Measurements from ENCODE around the gene UBASH3A.

UBASH3A gene

GRCh38 chr21:42473498-42474042 is 69.9 kb downstream of the UBASH3A start:
- Histone ChIP-seq H3K4me2 (ENCODE audit: low read length) (no peak overlapping the region), H3K9ac (ENCODE audit: low read length) (no peak overlapping the region), H2BK5ac (ENCODE audit: low read depth, low read length, poor library complexity) (no peak overlapping the region), H3K9me3 (ENCODE audit: insufficient read depth, low read depth, low read length) (no peaks in the 10 kb centered on the region), H2AK5ac (ENCODE audit: low read length) (no peak overlapping the region), H2BK120ac (ENCODE audit: insufficient read depth, low read length, poor library complexity) (no peak overlapping the region), H3K36me3 (ENCODE audit: control insufficient read depth in 1 of 2, insufficient read depth in 2 of 2, low read length in 2 of 2) (no peaks in the 10 kb centered on the region), H3K79me2 (ENCODE audit: control insufficient read depth, insufficient read depth, low read length, poor library complexity) (no peaks in the 10 kb centered on the region), H3K4me1 (ENCODE audit: control insufficient read depth in 1 of 2, insufficient read depth in 2 of 2, low read length in 2 of 2) (peaks cover 9 to 10% of the 10 kb centered on the region in 2 experiments), H4K12ac (ENCODE audit: low read depth, low read length) (no peak overlapping the region), H2BK12ac (ENCODE audit: low read length) (no peak overlapping the region), H3K27ac (ENCODE audit: low read depth, low read length) (no peak overlapping the region), H2AFZ (ENCODE audit: insufficient read depth, low read length, poor library complexity) (no peak overlapping the region), H4K8ac (ENCODE audit: low read depth, low read length) (no peak overlapping the region), H3K27me3 (ENCODE audit: insufficient read depth, low read length) (no peaks in the 10 kb centered on the region), H3K18ac (ENCODE audit: low read length) (no peak overlapping the region), H3K4ac (ENCODE audit: low read depth, low read length) (no peak overlapping the region), H3K14ac (ENCODE audit: low read length) (no peak overlapping the region), H4K91ac (ENCODE audit: low read depth, low read length) (no peak overlapping the region), H3K23ac (ENCODE audit: low read length) (no peak overlapping the region), H3K79me1 (ENCODE audit: low read length) (no peaks in the 10 kb centered on the region), H3K4me3 (ENCODE audit: low read depth, low read length) (no peak overlapping the region)
- WGBS (ENCODE audit: extremely low coverage, insufficient coverage, insufficient read length), result no CpG with 5 or more reads among the region's 9 CpGs
- no peak for DNase-seq

- H3K18ac ChIP-seq (ENCODE audit: low read length), result no peak overlapping the region
- H4K12ac ChIP-seq (ENCODE audit: low read depth, low read length), result no peak overlapping the region
- no peak overlapping the region for H2BK5ac ChIP-seq (ENCODE audit: low read depth, low read length, poor library complexity)
- H3K9me3 ChIP-seq (ENCODE audit: insufficient read depth, low read depth, low read length), result no peaks in the 10 kb centered on the region
- no peak overlapping the region for H3K23ac ChIP-seq (ENCODE audit: low read length)
- WGBS (ENCODE audit: extremely low coverage, insufficient coverage, insufficient read length), result no CpG with 5 or more reads among the region's 14 CpGs
- H3K4ac ChIP-seq (ENCODE audit: low read depth, low read length), result no peak overlapping the region
- no peaks in the 10 kb centered on the region for H3K27me3 ChIP-seq (ENCODE audit: insufficient read depth, low read length)
- no peak overlapping the region for H3K27ac ChIP-seq (ENCODE audit: low read depth, low read length)
- H3K14ac ChIP-seq (ENCODE audit: low read length), result no peak overlapping the region
- no peak overlapping the region for H2BK120ac ChIP-seq (ENCODE audit: insufficient read depth, low read length, poor library complexity)
- H3K79me2 ChIP-seq (ENCODE audit: control insufficient read depth, insufficient read depth, low read length, poor library complexity), result no peaks in the 10 kb centered on the region
- no peak overlapping the region for H4K8ac ChIP-seq (ENCODE audit: low read depth, low read length)
- peak overlapping the region; percentile 24 for H2AFZ ChIP-seq (ENCODE audit: insufficient read depth, low read length, poor library complexity)
- H2AK5ac ChIP-seq (ENCODE audit: low read length), result no peak overlapping the region
- H3K9ac ChIP-seq (ENCODE audit: low read length), result no peak overlapping the region
- H3K4me1 ChIP-seq (ENCODE audit: control insufficient read depth in 1 of 2, insufficient read depth in 2 of 2, low read length in 2 of 2), result peaks cover 9 to 10% of the 10 kb centered on the region in 2 experiments
- no peaks in the 10 kb centered on the region for H3K79me1 ChIP-seq (ENCODE audit: low read length)
- no peak overlapping the region for H2BK12ac ChIP-seq (ENCODE audit: low read length)
- no peak overlapping the region for H3K4me3 ChIP-seq (ENCODE audit: low read depth, low read length)
- no peak overlapping the region for H4K91ac ChIP-seq (ENCODE audit: low read depth, low read length)
- no peak overlapping the region for H3K4me2 ChIP-seq (ENCODE audit: low read length)
- DNase-seq, result peak in 1 of 2 donors; percentile 41
- H3K36me3 ChIP-seq (ENCODE audit: control insufficient read depth in 1 of 2, insufficient read depth in 2 of 2, low read length in 2 of 2), result no peaks in the 10 kb centered on the region
These were observed 70.5 kb downstream of the UBASH3A start for GRCh38 chr21:42474043-42474831.

GRCh38 chr21:42475036-42475435 is 71.3 kb downstream of the UBASH3A start:
- H3K27ac ChIP-seq (ENCODE audit: low read depth, low read length), result no peak overlapping the region
- H3K4me3 ChIP-seq (ENCODE audit: low read depth, low read length), result no peak overlapping the region
- H3K79me2 ChIP-seq (ENCODE audit: control insufficient read depth, insufficient read depth, low read length, poor library complexity), result no peaks in the 10 kb centered on the region
- H2BK120ac ChIP-seq (ENCODE audit: insufficient read depth, low read length, poor library complexity), result no peak overlapping the region
- H3K4ac ChIP-seq (ENCODE audit: low read depth, low read length), result no peak overlapping the region
- no peaks in the 10 kb centered on the region for H3K36me3 ChIP-seq (ENCODE audit: control insufficient read depth in 1 of 2, insufficient read depth in 2 of 2, low read length in 2 of 2)
- H3K23ac ChIP-seq (ENCODE audit: low read length), result no peak overlapping the region
- H2AK5ac ChIP-seq (ENCODE audit: low read length), result no peak overlapping the region
- no peaks in the 10 kb centered on the region for H3K79me1 ChIP-seq (ENCODE audit: low read length)
- no peak overlapping the region for H2BK5ac ChIP-seq (ENCODE audit: low read depth, low read length, poor library complexity)
- H4K12ac ChIP-seq (ENCODE audit: low read depth, low read length), result no peak overlapping the region
- no peak overlapping the region for H3K14ac ChIP-seq (ENCODE audit: low read length)
- H4K8ac ChIP-seq (ENCODE audit: low read depth, low read length), result no peak overlapping the region
- no peak overlapping the region for H3K9ac ChIP-seq (ENCODE audit: low read length)
- no CpG with 5 or more reads among the region's 7 CpGs for WGBS (ENCODE audit: extremely low coverage, insufficient coverage, insufficient read length)
- H4K91ac ChIP-seq (ENCODE audit: low read depth, low read length), result no peak overlapping the region
- no peak for DNase-seq
- no peak overlapping the region for H2AFZ ChIP-seq (ENCODE audit: insufficient read depth, low read length, poor library complexity)
- no peak overlapping the region for H3K18ac ChIP-seq (ENCODE audit: low read length)
- no peaks in the 10 kb centered on the region for H3K27me3 ChIP-seq (ENCODE audit: insufficient read depth, low read length)
- H3K9me3 ChIP-seq (ENCODE audit: insufficient read depth, low read depth, low read length), result no peaks in the 10 kb centered on the region
- peaks cover 9 to 10% of the 10 kb centered on the region in 2 experiments for H3K4me1 ChIP-seq (ENCODE audit: control insufficient read depth in 1 of 2, insufficient read depth in 2 of 2, low read length in 2 of 2)
- no peak overlapping the region for H2BK12ac ChIP-seq (ENCODE audit: low read length)
- H3K4me2 ChIP-seq (ENCODE audit: low read length), result no peak overlapping the region

- Histone ChIP-seq H3K4ac (ENCODE audit: low read depth, low read length) (no peak overlapping the region), H4K91ac (ENCODE audit: low read depth, low read length) (no peak overlapping the region), H2BK12ac (ENCODE audit: low read length) (no peak overlapping the region), H2BK5ac (ENCODE audit: low read depth, low read length, poor library complexity) (no peak overlapping the region), H3K79me2 (ENCODE audit: control insufficient read depth, insufficient read depth, low read length, poor library complexity) (no peaks in the 10 kb centered on the region), H3K27ac (ENCODE audit: low read depth, low read length) (no peak overlapping the region), H3K36me3 (ENCODE audit: control insufficient read depth in 1 of 2, insufficient read depth in 2 of 2, low read length in 2 of 2) (no peaks in the 10 kb centered on the region), H3K27me3 (ENCODE audit: insufficient read depth, low read length) (no peaks in the 10 kb centered on the region), H2BK120ac (ENCODE audit: insufficient read depth, low read length, poor library complexity) (no peak overlapping the region), H3K4me1 (ENCODE audit: control insufficient read depth in 1 of 2, insufficient read depth in 2 of 2, low read length in 2 of 2) (peaks cover 9 to 10% of the 10 kb centered on the region in 2 experiments), H2AK5ac (ENCODE audit: low read length) (no peak overlapping the region), H3K9me3 (ENCODE audit: insufficient read depth, low read depth, low read length) (no peaks in the 10 kb centered on the region), H4K8ac (ENCODE audit: low read depth, low read length) (no peak overlapping the region), H3K18ac (ENCODE audit: low read length) (no peak overlapping the region), H3K23ac (ENCODE audit: low read length) (no peak overlapping the region), H3K14ac (ENCODE audit: low read length) (no peak overlapping the region), H3K79me1 (ENCODE audit: low read length) (no peaks in the 10 kb centered on the region), H3K4me2 (ENCODE audit: low read length) (no peak overlapping the region), H3K4me3 (ENCODE audit: low read depth, low read length) (no peak overlapping the region), H2AFZ (ENCODE audit: insufficient read depth, low read length, poor library complexity) (no peak overlapping the region), H4K12ac (ENCODE audit: low read depth, low read length) (no peak overlapping the region), H3K9ac (ENCODE audit: low read length) (no peak overlapping the region)
- WGBS (ENCODE audit: extremely low coverage, insufficient coverage, insufficient read length), result no CpG with 5 or more reads among the region's 18 CpGs
- DNase-seq, result no peak
These were observed 72.1 kb downstream of the UBASH3A start for GRCh38 chr21:42475526-42476387.
